Mesothelial cell of epicardium (in vitro differentiated cells): ENCODE measurements around the gene DNAJB4. TPM values are rescaled to one million over a fixed set of nuclear protein-coding genes. Genes with fewer than 3 reads are reported as not detected.
A peak's percentile ranks its signal among the peaks of the same experiment; 100 is the strongest.
"Not testable (repeated sequence)": the region's sequence is repeated elsewhere in the genome, so short reads cannot be mapped to it uniquely, and the experiment has no call there.

Source experiments
- DNase-seq, 2 experiments: peaks; one replicate each; pipeline ENCODE4 v3.0.0; 2021; ENCODE audit warnings: low spot score in 2 of 2; ENCODE audit not compliant: unreplicated experiment in 2 of 2
- H3K27ac Mint-ChIP-seq: 2 replicates; pipeline ENCODE4 v1.8.0; 2021; ENCODE audit warnings: mixed read lengths
- H3K27me3 Mint-ChIP-seq: 2 replicates; pipeline ENCODE4 v1.8.0; 2021; ENCODE audit warnings: low read depth, mixed read lengths
- H3K36me3 Mint-ChIP-seq: 2 replicates; pipeline ENCODE4 v1.8.0; 2021; ENCODE audit warnings: mixed read lengths
- H3K4me1 Mint-ChIP-seq: 2 replicates; pipeline ENCODE4 v1.8.0; 2021; ENCODE audit warnings: mixed read lengths
- H3K4me3 Mint-ChIP-seq: 2 replicates; pipeline ENCODE4 v1.8.0; 2021; ENCODE audit warnings: mild to moderate bottlenecking, moderate library complexity, mixed read lengths
- H3K9me3 Mint-ChIP-seq: 2 replicates; pipeline ENCODE4 v1.8.0; 2021; ENCODE audit warnings: mixed read lengths
- CTCF ChIP-seq: fragments of 200-600 bp; sonication (generic); IDR thresholded peaks from one replicate; pipeline ENCODE4 v1.5.0; 2021; ENCODE audit warnings: antibody characterized with exemption; ENCODE audit not compliant: unreplicated experiment
- total RNA-seq: library from RNA; stranded (reverse); gene quantifications from 3 replicates; pipeline ENCODE4 v1.2.1, GENCODE V29; 2021

DNAJB4 gene
- total RNA-seq, 1 donor from 2014 or later: 48.0 TPM

- H3K9me3 Mint-ChIP-seq: no peaks in the 10 kb centered on the region
- no peaks in the 10 kb centered on the region for H3K4me1 Mint-ChIP-seq
- H3K36me3 Mint-ChIP-seq: peaks cover 9% of the 10 kb centered on the region
- H3K4me3 Mint-ChIP-seq: no peak overlapping the region
- H3K27me3 Mint-ChIP-seq: no peaks in the 10 kb centered on the region
- no peak for TF ChIP-seq CTCF
- no peak overlapping the region for H3K27ac Mint-ChIP-seq
- DNase-seq: no peak
Measured at GRCh38 chr1:77991638-77992037, 13.1 kb upstream of the DNAJB4 start.

GRCh38 chr1:77994117-77994705, 10.5 kb upstream of the DNAJB4 start:
- H3K36me3 Mint-ChIP-seq: peaks cover 13% of the 10 kb centered on the region
- DNase-seq: no peak
- no peaks in the 10 kb centered on the region for H3K27me3 Mint-ChIP-seq
- no peaks in the 10 kb centered on the region for H3K9me3 Mint-ChIP-seq
- no peaks in the 10 kb centered on the region for H3K4me1 Mint-ChIP-seq
- H3K4me3 Mint-ChIP-seq: no peak overlapping the region
- no peak for TF ChIP-seq CTCF
- H3K27ac Mint-ChIP-seq: peak overlapping the region; percentile 56

GRCh38 chr1:77996734-77997133, 8.0 kb upstream of the DNAJB4 start:
- Mint-ChIP-seq H3K36me3 (peaks cover 7% of the 10 kb centered on the region), H3K27me3 (no peaks in the 10 kb centered on the region), H3K9me3 (no peaks in the 10 kb centered on the region), H3K4me3 (no peak overlapping the region), H3K27ac (no peak overlapping the region), H3K4me1 (no peaks in the 10 kb centered on the region)
- DNase-seq: no peak
- no peak for TF ChIP-seq CTCF

- H3K4me3 Mint-ChIP-seq, H3K36me3 Mint-ChIP-seq, H3K9me3 Mint-ChIP-seq, DNase-seq, H3K27ac Mint-ChIP-seq, H3K27me3 Mint-ChIP-seq: not testable (repeated sequence)
- peaks cover 14% of the 10 kb centered on the region for H3K4me1 Mint-ChIP-seq
Measured at GRCh38 chr1:78000536-78000935, 4.2 kb upstream of the DNAJB4 start.

- no peak for TF ChIP-seq CTCF
- Mint-ChIP-seq H3K9me3 (no peaks in the 10 kb centered on the region), H3K27me3 (no peaks in the 10 kb centered on the region), H3K27ac (peak overlapping the region; percentile 84), H3K36me3 (no peaks in the 10 kb centered on the region), H3K4me3 (peak overlapping the region; percentile 10), H3K4me1 (peaks cover 25% of the 10 kb centered on the region)
- DNase-seq: no peak
Measured at GRCh38 chr1:78003070-78003746, 1.5 kb upstream of the DNAJB4 start.

- H3K27me3 Mint-ChIP-seq: no peaks in the 10 kb centered on the region
- peak overlapping the region; percentile 99 for H3K27ac Mint-ChIP-seq
- peak overlapping the region; percentile 82 for H3K4me3 Mint-ChIP-seq
- H3K9me3 Mint-ChIP-seq: no peaks in the 10 kb centered on the region
- peak in 1 of 2 experiments; percentile 52 for DNase-seq
- H3K36me3 Mint-ChIP-seq: no peaks in the 10 kb centered on the region
- peaks cover 29% of the 10 kb centered on the region for H3K4me1 Mint-ChIP-seq
- TF ChIP-seq CTCF: no peak
Measured at GRCh38 chr1:78003882-78004718, 639 bp upstream of the DNAJB4 start.
